K562 (cell line): ENCODE data around the gene TAS1R3. TPM values are rescaled to one million over a fixed set of nuclear protein-coding genes. Genes with fewer than 3 reads are reported as not detected.
A peak's percentile ranks its signal among the peaks of the same experiment; 100 is the strongest.

Experiments
- ATAC-seq: fragments of 200-7000 bp; cut with Tn5 transposase; 3 replicates; pipeline ENCODE4 v1.9.1; 2020; ENCODE audit warnings: moderate library complexity
- BruUV-seq: library from RNA; stranded (reverse); fragments of 400-500 nt; replicated peaks from 2 replicates; lab custom pipeline; 2021; lab: Mats Ljungman, UMichigan
- CTCF ChIA-PET: fragments of 300-600 bp; formaldehyde crosslinking; extraction: SDS; loops from one replicate; lab custom pipeline; 2021; ENCODE audit warnings: low intra/inter-chr PET ratio; lab: Yijun Ruan, JAX
- POLR2A ChIA-PET: fragments of 300-600, 350-650 bp; sonication (Branson Sonifier 250); formaldehyde crosslinking; extraction: SDS; loops from one replicate; lab custom pipeline; 2021; ENCODE audit warnings: antibody characterized with exemption, inconsistent platforms; lab: Yijun Ruan, JAX
- DNase-seq, 4 experiments: peaks; one replicate each; pipeline versions ENCODE4 v3.0.0 to v3.0.0-alpha.2; 2011 to 2018; ENCODE audit warnings: low spot score in 3 of 4, mixed read lengths in 3 of 4; ENCODE audit errors: extremely low read depth in 1 of 4
- FAIRE-seq: peaks from 2 replicates; lab custom pipeline; 2011; peaks lifted over from hg19 to GRCh38; lab: Jason Lieb, UNC
- H2AFZ ChIP-seq: 2 replicates; pipeline ENCODE4 v1.6.0; 2011; ENCODE audit warnings: low read depth, low read length, control low read depth, inconsistent platforms
- H3K27ac ChIP-seq: fragments of 200-600 bp; 3 replicates; pipeline ENCODE4 v1.8.0; 2011; ENCODE audit warnings: low read depth, mild to moderate bottlenecking, control low read depth, inconsistent platforms, low read length, moderate library complexity, mixed read lengths; ENCODE audit errors: extremely low read depth
- H3K27me3 ChIP-seq, 2 experiments: fragments of 300-600 bp in 1 of 2; 2 replicates in 1 of 2; 3 replicates in 1 of 2; pipeline versions ENCODE4 v1.6.0 to v1.8.0; 2011; ENCODE audit warnings: inconsistent platforms in 2 of 2, low read length in 2 of 2, mild to moderate bottlenecking in 1 of 2, mixed read lengths in 1 of 2, moderate library complexity in 1 of 2; ENCODE audit not compliant: control insufficient read depth in 2 of 2, insufficient read depth in 2 of 2
- H3K36me3 ChIP-seq: fragments of 300-600 bp; 3 replicates; pipeline ENCODE4 v1.8.0; 2011; ENCODE audit warnings: mild to moderate bottlenecking, low read length, inconsistent platforms; ENCODE audit not compliant: control insufficient read depth, insufficient read depth
- H3K4me1 ChIP-seq, 2 experiments: fragments of 200-600 bp in 1 of 2; replicated peaks in 1 of 2; 2 replicates in 1 of 2; 3 replicates in 1 of 2; pipeline versions ENCODE4 v1.5.1 to v1.8.0; 2011; ENCODE audit warnings: inconsistent platforms in 2 of 2, low read length in 2 of 2, mild to moderate bottlenecking in 1 of 2, mixed read lengths in 1 of 2, moderate library complexity in 1 of 2; ENCODE audit not compliant: control insufficient read depth in 2 of 2, insufficient read depth in 2 of 2
- H3K4me2 ChIP-seq: 2 replicates; pipeline ENCODE4 v1.6.1; 2011; ENCODE audit warnings: low read length, control low read depth, inconsistent platforms, mixed read lengths; ENCODE audit not compliant: insufficient read depth
- H3K4me3 ChIP-seq: fragments of 200-600 bp; sonication (generic), shearing (Covaris generic); 2 replicates; pipeline ENCODE4 v1.5.1; 2016; ENCODE audit warnings: control low read depth, inconsistent platforms
- H3K79me2 ChIP-seq: fragments of 200-600 bp; 3 replicates; pipeline ENCODE4 v1.8.0; 2011; ENCODE audit warnings: low read length, inconsistent platforms; ENCODE audit not compliant: control insufficient read depth, insufficient read depth
- H3K9ac ChIP-seq, 2 experiments: 2 replicates each; pipeline versions ENCODE4 v1.6.0 to v1.6.1; 2011; ENCODE audit warnings: low read depth in 2 of 2, low read length in 2 of 2, control low read depth in 1 of 2, inconsistent platforms in 1 of 2, mild to moderate bottlenecking in 1 of 2, mixed read lengths in 1 of 2; ENCODE audit not compliant: insufficient read depth in 1 of 2
- H3K9me1 ChIP-seq: one replicate; pipeline ENCODE4 v1.6.0; 2011; ENCODE audit warnings: inconsistent platforms, mild to moderate bottlenecking, low read length, moderate library complexity; ENCODE audit not compliant: control insufficient read depth, insufficient read depth
- H3K9me3 ChIP-seq: replicated peaks from 2 replicates; pipeline ENCODE4 v1.5.1; 2011; ENCODE audit warnings: low read depth, low read length, inconsistent platforms; ENCODE audit not compliant: control insufficient read depth, insufficient read depth
- H4K20me1 ChIP-seq: replicated peaks from 2 replicates; pipeline ENCODE4 v1.6.1; 2011; ENCODE audit warnings: low read length, inconsistent platforms, mixed read lengths; ENCODE audit not compliant: control insufficient read depth, insufficient read depth
- ETS1 ChIP-seq: conservative IDR thresholded peaks from 2 replicates; pipeline ENCODE4 v1.6.1; 2011; ENCODE audit warnings: low read depth, mild to moderate bottlenecking, low read length; ENCODE audit not compliant: control insufficient read depth
- GTF2A2 ChIP-seq: IDR thresholded peaks from 2 replicates; pipeline ENCODE4 v1.6.1; 2016; ENCODE audit warnings: mild to moderate bottlenecking, missing genetic modification characterization, missing compliant biosample characterization
- HBP1 ChIP-seq: fragments of 450-650 bp; formaldehyde crosslinking; IDR thresholded peaks from 2 replicates; pipeline ENCODE4 v1.4.0; 2022; ENCODE audit warnings: missing genetic modification characterization
- ILF3 ChIP-seq: fragments of 450-650 bp; IDR thresholded peaks from 2 replicates; pipeline ENCODE4 v1.6.1; 2018; ENCODE audit warnings: antibody characterized with exemption, mild to moderate bottlenecking, moderate library complexity, borderline replicate concordance
- NCOA4 ChIP-seq: fragments of 450-650 bp; IDR thresholded peaks from 2 replicates; pipeline ENCODE4 v1.6.1; 2018; ENCODE audit warnings: mild to moderate bottlenecking; ENCODE audit not compliant: partially characterized antibody
- NR2C1 ChIP-seq, 2 experiments: fragments of 450-650 bp; IDR thresholded peaks; 2 replicates each; pipeline ENCODE4 v1.6.1; 2017; ENCODE audit warnings: mild to moderate bottlenecking in 2 of 2, antibody characterized with exemption in 1 of 2, inconsistent platforms in 1 of 2, missing compliant biosample characterization in 1 of 2, missing genetic modification characterization in 1 of 2
- OTX1 ChIP-seq: fragments of 450-650 bp; formaldehyde crosslinking; IDR thresholded peaks from 2 replicates; pipeline ENCODE4 v1.4.0; 2022; ENCODE audit warnings: mild to moderate bottlenecking
- POLR2A ChIP-seq: fragments of 450-650 bp; conservative IDR thresholded peaks from 2 replicates; pipeline ENCODE4 v1.6.1; 2016
- RB1 ChIP-seq: fragments of 450-650 bp; IDR thresholded peaks from 2 replicates; pipeline ENCODE4 v1.6.1; 2017; ENCODE audit warnings: low read depth, mild to moderate bottlenecking
- SMAD1 ChIP-seq: fragments of 150-350 bp; IDR thresholded peaks from 2 replicates; pipeline ENCODE4 v1.6.1; 2014; ENCODE audit warnings: low read length, low read depth; ENCODE audit not compliant: partially characterized antibody
- ZBTB7A ChIP-seq: IDR thresholded peaks from 2 replicates; pipeline ENCODE4 v1.6.1; 2011; ENCODE audit warnings: low read depth, mild to moderate bottlenecking, low read length, moderate library complexity, borderline replicate concordance; ENCODE audit not compliant: control insufficient read depth
- ZC3H11A ChIP-seq: IDR thresholded peaks from 2 replicates; pipeline ENCODE4 v1.6.1; 2012; ENCODE audit warnings: low read depth, low read length, improper control_type of control experiment
- ZKSCAN1 ChIP-seq: fragments of 150-350 bp; IDR thresholded peaks from 2 replicates; pipeline ENCODE4 v1.6.1; 2016; ENCODE audit warnings: low read depth, low read length
- ZNF143 ChIP-seq: sonication (generic); formaldehyde crosslinking; IDR thresholded peaks from 2 replicates; pipeline ENCODE4 v1.9.0; 2022; ENCODE audit warnings: mild to moderate bottlenecking, missing genetic modification reagents
- ZNF3 ChIP-seq: fragments of 250-450 bp; sonication (Bioruptor Pico); IDR thresholded peaks from 2 replicates; pipeline ENCODE4 v1.5.0; 2021; ENCODE audit warnings: mild to moderate bottlenecking, moderate library complexity
- WGBS: fragments of 100-300 bp; shearing (Covaris generic); methylation state at CpG from one replicate; pipeline ENCODE4 v1.1.6; 2016; ENCODE audit warnings: low coverage, mixed read lengths; ENCODE audit not compliant: insufficient coverage; ENCODE audit errors: missing lambda C conversion rate; 5-methylcytosine and 5-hydroxymethylcytosine counted together
- in situ Hi-C: fragments of 300-500 bp; cut with MboI; formaldehyde crosslinking; loops from 4 replicates; pipeline ENCODE4 v1.15.0; 2018; ENCODE audit warnings: inconsistent platforms, mixed read lengths
- intact Hi-C: fragments of 100-400 bp; cut with micrococcal nuclease; formaldehyde crosslinking; loops from 2 replicates; pipeline ENCODE4 v1.14.2; 2022
- polyA plus RNA-seq, 8 experiments: library from polyadenylated mRNA; depleted of rRNA in 4 of 8; stranded (reverse) in 5 of 8; unstranded in 3 of 8; fragments of >200 nt; fragmentation: Nextera tagmentation in 2 of 8; fragmentation: Illumina TruSeq in 1 of 8; extraction: Ambion mirVana in 2 of 8; extraction: Trizol in 1 of 8; gene quantifications; 2 replicates each; pipeline versions ENCODE4 v1.2.1 to v1.2.3, GENCODE V29; 2011 to 2014; ENCODE audit warnings: inconsistent platforms in 1 of 8, missing spikeins in 1 of 8
- total RNA-seq, 7 experiments: library from RNA; depleted of rRNA in 6 of 7; stranded (reverse); fragments of >200 nt in 6 of 7; fragmentation: Illumina TruSeq in 2 of 7; extraction: Trizol in 2 of 7; gene quantifications; 2 replicates each; pipeline versions ENCODE4 v1.2.1 to v1.2.3, GENCODE V29; 2011 to 2021; ENCODE audit warnings: low replicate concordance in 1 of 7
- TF ChIP-seq, protein P1 (sequence below), 2 experiments: IDR thresholded peaks; 2 replicates each; pipeline ENCODE4 v1.6.1; 2011; ENCODE audit warnings: borderline replicate concordance in 1 of 2, control low read depth in 1 of 2, low read depth in 1 of 2, low read length in 1 of 2, mild to moderate bottlenecking in 1 of 2, mixed read lengths in 1 of 2, moderate library complexity in 1 of 2; ENCODE audit not compliant: insufficient read depth in 1 of 2, insufficient read length in 1 of 2, poor library complexity in 1 of 2, severe bottlenecking in 1 of 2; ENCODE audit errors: extremely low read depth in 1 of 2
- TF ChIP-seq, protein P2 (sequence below): IDR thresholded peaks from 2 replicates; pipeline ENCODE4 v1.6.1; 2012; ENCODE audit warnings: low read depth, low read length, improper control_type of control experiment, borderline replicate concordance

Gene TAS1R3
- total and polyA plus RNA-seq, 9 of the 15 experiments (the other 6 are each of a cell fraction or from before 2014, with no cell fraction given), result 0.07 to 0.13 TPM; not detected in 7

GRCh38 chr1:1292851-1293250 lies 38.2 kb upstream of the TAS1R3 start:
- FAIRE-seq (no peak), ATAC-seq (no peak), DNase-seq (no peak)
- H3K9ac ChIP-seq, result 0 out of 4 replicates have a peak overlapping the region, but pooled peaks of 1 of the 2 experiments have one; percentile 10
- no peak overlapping the region for H3K4me2 ChIP-seq
- H3K79me2 ChIP-seq, result no peaks in the 10 kb centered on the region
- BruUV-seq, result no TSS peak
- H3K9me1 ChIP-seq, result peaks cover 8% of the 10 kb centered on the region
- ChIA-PET CTCF (interaction anchor here (0.9 kb wide), 1 partner anchor 388 kb away, joined by 4 read pairs; no protein-coding TSS in a partner anchor), POLR2A (interaction anchor here (0.6 kb wide), 1 partner anchor 25 kb away, joined by 3 read pairs; no protein-coding TSS in a partner anchor)
- H3K27ac ChIP-seq, result peak overlapping the region; percentile 54; the same call in 1 of the 3 replicates
- no peak overlapping the region for H3K4me3 ChIP-seq
- in situ Hi-C loops (no loop called here), intact Hi-C loops (loop anchor here (2.0 to 10.0 kb wide), 2 partner anchors 176 to 308 kb away; partner anchors contain the start of genes C1orf159 and PERM1)
- peaks cover 14% of the 10 kb centered on the region; the same call in 1 of the 3 replicates for H3K36me3 ChIP-seq
- peaks cover 5 to 76% of the 10 kb centered on the region in 2 experiments; a peak in 3 of 5 replicates for H3K4me1 ChIP-seq
- peaks cover 0 to 9% of the 10 kb centered on the region in 2 experiments; a peak in 2 of 5 replicates for H3K27me3 ChIP-seq
- 86% methylated on average over 18 of the region's 18 CpGs for WGBS
- no peaks in the 10 kb centered on the region for H3K9me3 ChIP-seq
- H4K20me1 ChIP-seq, result peaks cover 16% of the 10 kb centered on the region; the same call in 1 of the 2 replicates
- H2AFZ ChIP-seq, result no peak overlapping the region
- TF ChIP-seq ZC3H11A, result no peak
- no peak for TF ChIP-seq ETS1
- TF ChIP-seq NR2C1 (IDR thresholded peaks at IDR 0.05), result no peak
- no peak for TF ChIP-seq NR2C1 (tag; IDR thresholded peaks at IDR 0.05)
- no peak for TF ChIP-seq SMAD1
- TF ChIP-seq ZNF3 (CRISPR knock-in tag), result no peak
- TF ChIP-seq, protein P1, sequence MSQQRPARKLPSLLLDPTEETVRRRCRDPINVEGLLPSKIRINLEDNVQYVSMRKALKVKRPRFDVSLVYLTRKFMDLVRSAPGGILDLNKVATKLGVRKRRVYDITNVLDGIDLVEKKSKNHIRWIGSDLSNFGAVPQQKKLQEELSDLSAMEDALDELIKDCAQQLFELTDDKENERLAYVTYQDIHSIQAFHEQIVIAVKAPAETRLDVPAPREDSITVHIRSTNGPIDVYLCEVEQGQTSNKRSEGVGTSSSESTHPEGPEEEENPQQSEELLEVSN (IDR thresholded peaks at IDR 0.05; ENCODE audit: borderline replicate concordance in 1 of 2, extremely low read depth in 1 of 2, insufficient read depth in 1 of 2, insufficient read length in 1 of 2, low read depth in 1 of 2, low read length in 1 of 2, poor library complexity in 1 of 2, severe bottlenecking in 1 of 2), result peak in 1 of 2 experiments; percentile 17
- peak; percentile 26; the same call in 1 of the 2 replicates for TF ChIP-seq ZBTB7A
- no peak for TF ChIP-seq RB1
- no peak for TF ChIP-seq POLR2A
- TF ChIP-seq GTF2A2 (tag), result no peak
- no peak for TF ChIP-seq NCOA4
- no peak for TF ChIP-seq ZKSCAN1
- TF ChIP-seq, protein P2, sequence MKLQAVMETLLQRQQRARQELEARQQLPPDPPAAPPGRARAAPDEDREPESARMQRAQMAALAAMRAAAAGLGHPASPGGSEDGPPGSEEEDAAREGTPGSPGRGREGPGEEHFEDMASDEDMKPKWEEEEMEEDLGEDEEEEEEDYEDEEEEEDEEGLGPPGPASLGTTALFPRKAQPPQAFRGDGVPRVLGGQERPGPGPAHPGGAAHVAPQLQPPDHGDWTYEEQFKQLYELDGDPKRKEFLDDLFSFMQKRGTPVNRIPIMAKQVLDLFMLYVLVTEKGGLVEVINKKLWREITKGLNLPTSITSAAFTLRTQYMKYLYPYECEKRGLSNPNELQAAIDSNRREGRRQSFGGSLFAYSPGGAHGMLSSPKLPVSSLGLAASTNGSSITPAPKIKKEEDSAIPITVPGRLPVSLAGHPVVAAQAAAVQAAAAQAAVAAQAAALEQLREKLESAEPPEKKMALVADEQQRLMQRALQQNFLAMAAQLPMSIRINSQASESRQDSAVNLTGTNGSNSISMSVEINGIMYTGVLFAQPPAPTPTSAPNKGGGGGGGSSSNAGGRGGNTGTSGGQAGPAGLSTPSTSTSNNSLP, result no peak
- no peak for TF ChIP-seq ILF3
- TF ChIP-seq HBP1 (CRISPR knock-in tag), result no peak
- TF ChIP-seq OTX1 (CRISPR knock-in tag), result no peak
- no peak for TF ChIP-seq ZNF143 (CRISPR knock-in tag)
